Measurements from ENCODE around the gene RPL29. TPM values are rescaled to one million over a fixed set of nuclear protein-coding genes. Genes with fewer than 3 reads are reported as not detected.

Gene RPL29
- total and polyA plus RNA-seq, 2 of the 4 experiments (the other 2 are of a cell fraction): 2,081 to 2,126 TPM

DNA sequence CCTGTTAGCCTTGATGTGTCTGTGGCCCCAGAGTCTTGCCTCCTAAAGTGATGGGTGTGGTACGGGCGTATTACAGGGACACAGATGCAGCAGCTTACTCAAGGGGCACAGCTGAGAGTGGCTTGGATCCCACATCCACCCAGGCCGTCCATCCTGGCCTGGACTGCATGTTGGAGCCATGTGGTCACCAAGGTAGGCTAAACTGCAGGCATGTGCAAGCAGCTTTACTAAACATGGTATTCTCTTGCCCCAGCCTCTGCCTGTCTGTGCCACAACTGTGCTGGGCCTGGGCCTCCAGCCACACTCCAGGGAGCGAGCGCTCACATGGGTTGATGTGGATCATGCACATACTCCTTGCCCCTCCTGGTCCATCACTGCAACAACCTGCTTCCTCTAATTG, 46.6 kb downstream of the RPL29 start:
- CTCF ChIA-PET: no interaction called here
- intact Hi-C loops (cut with micrococcal nuclease): no loop called here

More for the DNA sequence above, 46.6 kb downstream of the RPL29 start:
- no peak overlapping the region for H4K91ac ChIP-seq (ENCODE audit: insufficient read depth, low read depth, low read length)
- H3K4me2 ChIP-seq (ENCODE audit: low read depth, low read length): no peak overlapping the region
- H3K4me3 ChIP-seq (ENCODE audit: insufficient read depth, low read depth, low read length): no peak overlapping the region
- peaks cover 6% of the 10 kb centered on the region; the same call in 1 of the 2 replicates for H3K9me1 ChIP-seq (ENCODE audit: insufficient read depth, low read length)
- no peak overlapping the region for H4K8ac ChIP-seq (ENCODE audit: low read depth in 2 of 2, low read length in 2 of 2)
- no peak overlapping the region for H3K23ac ChIP-seq (ENCODE audit: low read depth, low read length)
- peaks cover 2% of the 10 kb centered on the region; the same call in 1 of the 2 replicates for H3K36me3 ChIP-seq (ENCODE audit: control insufficient read depth, insufficient read depth, low read length)
- no TSS peak for BruUV-seq (replicated peaks)
- H3K18ac ChIP-seq (ENCODE audit: low read depth, low read length): no peak overlapping the region
- H2BK20ac ChIP-seq (ENCODE audit: low read depth, low read length): no peak overlapping the region
- ATAC-seq (ENCODE audit: low read depth) (no peak), DNase-seq (no peak)
- no peak overlapping the region for H2BK120ac ChIP-seq (ENCODE audit: low read depth, low read length)
- TF ChIP-seq RAD21 (IDR thresholded peaks at IDR 0.05; ENCODE audit: low read length): no peak
- TF ChIP-seq MAFK (IDR thresholded peaks at IDR 0.05; ENCODE audit: low read depth, low read length): no peak
- TF ChIP-seq MAZ (IDR thresholded peaks at IDR 0.05; ENCODE audit: borderline replicate concordance, low read depth, low read length): no peak
- no peak for TF ChIP-seq MXI1 (IDR thresholded peaks at IDR 0.05; ENCODE audit: borderline replicate concordance, low read depth, low read length)
- no peak for TF ChIP-seq SMC3 (IDR thresholded peaks at IDR 0.05; ENCODE audit: low read depth, low read length)
- TF ChIP-seq BHLHE40 (IDR thresholded peaks at IDR 0.05; ENCODE audit: low read depth, low read length): no peak
- no peak for TF ChIP-seq RCOR1 (IDR thresholded peaks at IDR 0.05; ENCODE audit: insufficient replicate concordance, low read length)
- TF ChIP-seq FOS (IDR thresholded peaks at IDR 0.05; ENCODE audit: low read depth, low read length): no peak
- TF ChIP-seq NFE2L2 (IDR thresholded peaks at IDR 0.05; ENCODE audit: low read depth, low read length): no peak
- no peak for TF ChIP-seq CHD1 (IDR thresholded peaks at IDR 0.05; ENCODE audit: low read depth, low read length)
- TF ChIP-seq RFX5 (IDR thresholded peaks at IDR 0.05; ENCODE audit: low read depth, low read length): no peak
- TF ChIP-seq CEBPB (IDR thresholded peaks at IDR 0.05; ENCODE audit: low read depth, low read length): no peak
- no peak overlapping the region for H2AK5ac ChIP-seq (ENCODE audit: low read depth, low read length)
- H3K27ac ChIP-seq (ENCODE audit: insufficient read depth, low read length): no peak overlapping the region
- H3K4me1 ChIP-seq (ENCODE audit: control insufficient read depth, insufficient read depth, low read length): peaks cover 9% of the 10 kb centered on the region
- no peak overlapping the region for H2BK15ac ChIP-seq (ENCODE audit: low read depth, low read length)
- no peak overlapping the region for H2AK9ac ChIP-seq (replicated peaks; ENCODE audit: low read depth, low read length, poor library complexity)
- H3K14ac ChIP-seq (replicated peaks; ENCODE audit: low read depth, low read length): no peak overlapping the region
- no peak overlapping the region for H3K4ac ChIP-seq (ENCODE audit: low read depth, low read length)
- dilution Hi-C loops (cut with HindIII; ENCODE audit: low sequenced_read_pairs, unreplicated experiment) (no loop called here), in situ Hi-C loops (cut with MboI; ENCODE audit: low sequenced_read_pairs) (loop anchor here (25.0 kb wide), 1 partner anchor 562 kb away; the partner anchor contains the start of genes MANF and RBM15B)
- H4K20me1 ChIP-seq (ENCODE audit: insufficient read depth, low read length): no peaks in the 10 kb centered on the region
- H3K27me3 ChIP-seq (ENCODE audit: control insufficient read depth, insufficient read depth, low read length): no peaks in the 10 kb centered on the region
- no peak overlapping the region for H3K9ac ChIP-seq (ENCODE audit: low read depth, low read length)
- no peak overlapping the region for H4K5ac ChIP-seq (ENCODE audit: low read depth, low read length)
- WGBS, 2 experiments (ENCODE audit: extremely low coverage in 2 of 2, insufficient read length in 1 of 2): 100% methylated on average over 3 of the region's 5 CpGs; no CpG with 5 or more reads in 1 of the 2 experiments
- no peaks in the 10 kb centered on the region for H3K9me3 ChIP-seq (ENCODE audit: control insufficient read depth, insufficient read depth, low read length)
- POLR2A ChIA-PET (ENCODE audit: unreplicated experiment): no interaction called here
- no peak overlapping the region for H2AFZ ChIP-seq (replicated peaks; ENCODE audit: low read length, poor library complexity)
- H2BK5ac ChIP-seq (ENCODE audit: low read depth, low read length, poor library complexity, severe bottlenecking): no peak overlapping the region
- H3K56ac ChIP-seq (ENCODE audit: extremely low read depth, insufficient read depth, low read length): no peak overlapping the region
- no peaks in the 10 kb centered on the region for H3K79me1 ChIP-seq (ENCODE audit: low read depth in 1 of 2, low read length in 2 of 2)

Data from IMR-90 (cell line).